ENCODE results near the gene CYP46A1.

CYP46A1 gene

DNA sequence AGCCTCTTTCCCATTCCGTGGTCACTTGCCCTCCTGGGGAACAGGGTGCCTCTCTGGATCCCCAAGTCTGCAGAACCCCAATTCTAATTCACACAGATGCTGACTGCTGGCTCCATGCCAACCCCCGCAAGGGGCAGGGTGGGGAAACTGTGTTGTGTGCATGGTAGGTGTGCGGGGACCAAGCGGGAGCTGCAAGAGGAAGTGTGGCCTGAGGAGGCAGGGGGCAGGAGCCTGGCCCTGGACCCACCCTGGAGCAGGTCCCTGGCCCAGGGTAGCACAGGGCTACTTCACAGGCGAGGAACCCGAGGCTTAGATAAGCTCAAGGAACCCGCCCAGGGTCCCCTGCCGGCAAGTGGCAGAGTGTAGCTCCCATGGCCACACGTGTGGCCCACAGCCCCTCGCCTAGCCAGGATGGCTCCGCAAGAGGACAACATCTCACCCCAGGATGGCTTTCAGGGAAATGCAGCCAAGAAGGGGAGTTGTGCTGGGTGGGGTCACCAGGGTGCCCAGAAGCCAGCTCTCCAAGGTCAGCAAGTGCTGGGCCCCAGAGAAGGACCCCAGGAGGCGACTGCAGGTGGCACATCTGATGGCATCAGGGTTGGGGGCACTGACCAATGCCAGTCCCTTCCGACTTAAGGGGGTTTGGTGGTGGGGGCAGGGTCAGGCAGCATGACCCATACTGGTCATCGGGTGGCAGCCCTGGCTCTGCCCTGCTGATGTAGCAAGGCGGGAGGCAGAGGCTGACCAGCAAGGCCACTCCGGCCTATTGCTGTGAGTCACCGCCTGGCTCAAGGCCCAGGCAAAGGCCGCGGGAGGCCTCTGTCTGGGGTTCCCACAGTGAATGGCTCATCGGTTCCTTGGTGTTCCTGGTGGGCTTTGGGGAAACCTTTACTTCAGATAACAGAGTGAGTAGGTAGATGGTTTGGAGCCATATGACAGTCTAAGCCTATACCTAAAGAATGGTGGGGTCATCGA is 71.8 kb downstream of the CYP46A1 start:
- H3K4me1 ChIP-seq (ENCODE audit: low read depth, poor library complexity, severe bottlenecking), result no peaks in the 10 kb centered on the region
- H3K27ac ChIP-seq, result no peak overlapping the region
- no peaks in the 10 kb centered on the region for H3K36me3 ChIP-seq (ENCODE audit: insufficient read depth)
- TF ChIP-seq, protein P1, sequence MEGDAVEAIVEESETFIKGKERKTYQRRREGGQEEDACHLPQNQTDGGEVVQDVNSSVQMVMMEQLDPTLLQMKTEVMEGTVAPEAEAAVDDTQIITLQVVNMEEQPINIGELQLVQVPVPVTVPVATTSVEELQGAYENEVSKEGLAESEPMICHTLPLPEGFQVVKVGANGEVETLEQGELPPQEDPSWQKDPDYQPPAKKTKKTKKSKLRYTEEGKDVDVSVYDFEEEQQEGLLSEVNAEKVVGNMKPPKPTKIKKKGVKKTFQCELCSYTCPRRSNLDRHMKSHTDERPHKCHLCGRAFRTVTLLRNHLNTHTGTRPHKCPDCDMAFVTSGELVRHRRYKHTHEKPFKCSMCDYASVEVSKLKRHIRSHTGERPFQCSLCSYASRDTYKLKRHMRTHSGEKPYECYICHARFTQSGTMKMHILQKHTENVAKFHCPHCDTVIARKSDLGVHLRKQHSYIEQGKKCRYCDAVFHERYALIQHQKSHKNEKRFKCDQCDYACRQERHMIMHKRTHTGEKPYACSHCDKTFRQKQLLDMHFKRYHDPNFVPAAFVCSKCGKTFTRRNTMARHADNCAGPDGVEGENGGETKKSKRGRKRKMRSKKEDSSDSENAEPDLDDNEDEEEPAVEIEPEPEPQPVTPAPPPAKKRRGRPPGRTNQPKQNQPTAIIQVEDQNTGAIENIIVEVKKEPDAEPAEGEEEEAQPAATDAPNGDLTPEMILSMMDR (conservative IDR thresholded peaks at IDR 0.05; ENCODE audit: low read depth, low read length), result no peak
- H3K4me2 ChIP-seq, result no peak overlapping the region
- H3K4me3 ChIP-seq (IDR thresholded peaks at IDR 0.05; ENCODE audit: insufficient read depth, low read depth, low read length), result no peak overlapping the region
- no peak overlapping the region for H3K9ac ChIP-seq
- no peaks in the 10 kb centered on the region for H3K79me2 ChIP-seq (ENCODE audit: insufficient read depth, low read depth)
- H4K20me1 ChIP-seq (ENCODE audit: insufficient read depth), result no peaks in the 10 kb centered on the region
- no peak overlapping the region for H2AFZ ChIP-seq (ENCODE audit: low read depth)
- peaks cover 3% of the 10 kb centered on the region; the same call in 1 of the 2 replicates for H3K27me3 ChIP-seq (ENCODE audit: insufficient read depth, low read depth)

DNA sequence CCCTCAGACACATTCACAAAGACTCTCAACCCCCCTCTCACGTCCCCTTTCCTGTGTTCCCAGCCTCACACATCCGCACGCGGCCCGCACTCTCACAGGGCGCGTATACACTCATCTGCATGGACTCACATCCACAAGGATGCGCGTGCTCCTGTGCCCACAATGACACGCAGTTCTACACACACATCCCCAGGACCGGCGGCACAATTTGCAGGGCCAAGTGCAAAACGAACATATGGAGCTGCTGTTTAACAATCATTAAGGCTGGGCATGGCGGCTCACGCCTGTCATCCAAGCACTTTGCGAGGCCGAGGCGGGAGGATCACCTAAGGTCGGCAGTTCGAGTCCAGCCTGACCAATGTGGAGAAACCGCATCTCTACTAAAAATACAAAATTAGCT is 72.7 kb downstream of the CYP46A1 start:
- no peak overlapping the region for H3K4me3 ChIP-seq (IDR thresholded peaks at IDR 0.05; ENCODE audit: insufficient read depth, low read depth, low read length)
- no peak overlapping the region for H2AFZ ChIP-seq (ENCODE audit: low read depth)
- no peak overlapping the region for H3K27ac ChIP-seq
- TF ChIP-seq, protein P1 (conservative IDR thresholded peaks at IDR 0.05; ENCODE audit: low read depth, low read length), result no peak
- no peaks in the 10 kb centered on the region for H3K36me3 ChIP-seq (ENCODE audit: insufficient read depth)
- H4K20me1 ChIP-seq (ENCODE audit: insufficient read depth), result no peaks in the 10 kb centered on the region
- H3K9ac ChIP-seq, result no peak overlapping the region
- no peaks in the 10 kb centered on the region for H3K4me1 ChIP-seq (ENCODE audit: low read depth, poor library complexity, severe bottlenecking)
- H3K4me2 ChIP-seq, result no peak overlapping the region
- no peaks in the 10 kb centered on the region for H3K27me3 ChIP-seq (ENCODE audit: insufficient read depth, low read depth)
- H3K79me2 ChIP-seq (ENCODE audit: insufficient read depth, low read depth), result no peaks in the 10 kb centered on the region

DNA sequence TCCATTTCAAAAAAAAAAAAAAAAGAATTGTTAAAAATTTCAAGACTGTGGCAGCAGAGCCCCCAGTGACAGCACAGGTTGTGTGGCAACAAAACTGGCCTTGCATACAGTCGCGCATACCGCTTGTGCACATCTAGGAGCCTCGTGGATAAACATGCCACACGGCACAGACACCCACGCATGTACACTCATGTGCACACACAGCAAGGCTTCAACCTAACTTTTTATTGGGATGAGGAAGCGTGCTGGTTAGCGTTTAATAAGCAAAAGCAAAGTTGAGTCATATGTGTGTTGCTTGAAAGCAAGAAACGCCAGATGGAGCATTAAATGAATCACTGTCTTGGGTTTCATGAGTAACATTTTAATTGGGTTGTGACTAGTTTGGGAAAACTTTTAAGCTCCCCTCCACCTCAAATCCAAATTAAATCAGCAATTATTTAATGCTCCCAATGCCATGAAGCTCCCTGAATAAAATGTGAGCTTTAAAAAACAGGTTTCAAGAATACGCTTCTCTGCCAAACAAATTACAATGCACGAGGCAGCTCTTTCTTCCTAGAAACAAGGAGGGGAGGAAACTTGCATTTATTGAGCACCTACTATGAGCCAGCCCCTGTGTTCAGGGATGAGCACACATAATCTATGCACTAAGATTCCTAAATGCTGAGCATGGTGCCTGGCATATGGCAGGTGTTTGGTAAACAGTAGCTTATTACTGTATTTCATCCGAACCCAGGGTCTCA is 73.4 kb downstream of the CYP46A1 start:
- TF ChIP-seq, protein P1 (conservative IDR thresholded peaks at IDR 0.05; ENCODE audit: low read depth, low read length), result no peak
- Histone ChIP-seq H4K20me1 (ENCODE audit: insufficient read depth) (no peaks in the 10 kb centered on the region), H3K4me3 (IDR thresholded peaks at IDR 0.05; ENCODE audit: insufficient read depth, low read depth, low read length) (no peak overlapping the region), H3K4me2 (no peak overlapping the region), H3K79me2 (ENCODE audit: insufficient read depth, low read depth) (no peaks in the 10 kb centered on the region), H2AFZ (ENCODE audit: low read depth) (no peak overlapping the region), H3K27me3 (ENCODE audit: insufficient read depth, low read depth) (no peaks in the 10 kb centered on the region), H3K4me1 (ENCODE audit: low read depth, poor library complexity, severe bottlenecking) (no peaks in the 10 kb centered on the region), H3K27ac (no peak overlapping the region), H3K36me3 (ENCODE audit: insufficient read depth) (no peaks in the 10 kb centered on the region), H3K9ac (no peak overlapping the region)

DNA sequence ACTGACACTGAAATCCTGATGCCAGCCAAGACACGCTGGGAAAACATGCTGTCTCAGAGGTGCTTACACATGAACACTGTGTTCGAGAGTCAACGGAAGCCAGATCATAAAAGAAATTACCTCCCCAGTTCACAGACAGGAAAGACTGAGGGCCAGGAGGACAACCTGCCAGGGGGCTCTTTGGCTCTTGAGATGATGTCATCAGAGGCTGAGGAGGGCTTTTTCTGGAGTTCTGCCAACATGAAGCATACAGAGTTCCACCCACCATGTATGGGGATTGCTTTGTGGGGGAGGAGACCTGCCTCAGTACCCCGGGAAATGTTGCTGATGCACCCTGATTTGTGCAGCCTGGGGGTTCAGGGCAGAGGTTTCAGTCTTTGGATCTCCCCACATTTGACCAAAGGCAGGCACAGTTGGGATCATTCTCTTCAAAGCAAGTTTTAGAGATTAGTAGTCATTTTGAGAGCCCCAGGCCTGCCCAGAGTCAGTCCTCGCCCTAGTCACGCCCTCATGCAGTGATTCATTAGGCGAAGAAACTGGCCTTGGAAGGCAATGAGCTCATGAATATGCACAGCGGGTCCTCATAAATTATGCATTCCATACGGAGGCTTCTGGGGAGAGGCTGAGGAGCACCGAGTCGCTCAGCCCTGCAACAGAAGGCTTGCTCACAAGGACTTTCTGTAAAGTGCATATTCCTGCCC is 74.2 kb downstream of the CYP46A1 start:
- H3K4me2 ChIP-seq, result no peak overlapping the region
- no peak overlapping the region for H3K4me3 ChIP-seq (IDR thresholded peaks at IDR 0.05; ENCODE audit: insufficient read depth, low read depth, low read length)

More for the DNA sequence above, 74.2 kb downstream of the CYP46A1 start:
- Histone ChIP-seq H3K36me3 (ENCODE audit: insufficient read depth) (no peaks in the 10 kb centered on the region), H4K20me1 (ENCODE audit: insufficient read depth) (no peaks in the 10 kb centered on the region), H3K27ac (no peak overlapping the region), H3K9ac (no peak overlapping the region), H2AFZ (ENCODE audit: low read depth) (no peak overlapping the region), H3K79me2 (ENCODE audit: insufficient read depth, low read depth) (no peaks in the 10 kb centered on the region), H3K27me3 (ENCODE audit: insufficient read depth, low read depth) (no peaks in the 10 kb centered on the region), H3K4me1 (ENCODE audit: low read depth, poor library complexity, severe bottlenecking) (no peaks in the 10 kb centered on the region)
- TF ChIP-seq, protein P1 (conservative IDR thresholded peaks at IDR 0.05; ENCODE audit: low read depth, low read length), result no peak

Data from KMS-11 (cell line).